ENCODE data around the gene LFNG. TPM values are rescaled to one million over a fixed set of nuclear protein-coding genes. Genes with fewer than 3 reads are reported as not detected.
"Not testable (repeated sequence)": the region's sequence is repeated elsewhere in the genome, so short reads cannot be mapped to it uniquely, and the experiment has no call there.

LFNG gene
- total RNA-seq, 1 donor from 2014 or later, result 8.7 TPM

DNA sequence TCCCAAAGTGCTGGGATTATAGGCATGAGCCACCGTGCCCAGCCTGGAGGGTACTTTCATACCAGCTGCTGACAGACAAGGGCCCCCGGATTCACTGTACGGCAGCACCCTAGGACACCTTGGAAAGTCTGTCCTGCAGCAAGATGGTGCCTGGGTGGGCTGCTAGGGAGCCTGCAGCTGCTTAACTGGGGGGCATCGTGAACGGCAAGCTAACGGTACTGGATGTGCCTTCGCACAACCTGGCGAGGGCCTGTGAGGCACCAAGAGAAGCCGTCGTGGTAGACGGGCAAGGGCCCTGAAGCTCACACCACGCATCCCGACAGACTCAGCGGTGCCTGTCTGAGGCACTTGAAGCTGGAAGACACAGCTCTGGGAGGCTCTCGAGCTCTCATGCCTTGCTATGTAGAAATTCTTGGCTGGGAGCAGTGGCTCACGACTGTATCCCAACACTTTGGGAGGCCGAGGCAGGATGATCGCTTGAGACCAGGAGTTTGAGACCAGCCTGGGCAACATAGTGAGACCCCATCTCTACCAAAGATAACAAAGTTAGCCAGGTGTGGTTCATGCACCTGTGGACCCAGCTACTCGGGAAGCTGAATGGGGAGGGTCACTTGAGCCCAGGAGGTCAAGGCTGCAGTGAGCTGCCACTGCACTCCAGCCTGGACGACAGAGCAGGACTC is 26.3 kb downstream of the LFNG start:
- no peak for DNase-seq

DNA sequence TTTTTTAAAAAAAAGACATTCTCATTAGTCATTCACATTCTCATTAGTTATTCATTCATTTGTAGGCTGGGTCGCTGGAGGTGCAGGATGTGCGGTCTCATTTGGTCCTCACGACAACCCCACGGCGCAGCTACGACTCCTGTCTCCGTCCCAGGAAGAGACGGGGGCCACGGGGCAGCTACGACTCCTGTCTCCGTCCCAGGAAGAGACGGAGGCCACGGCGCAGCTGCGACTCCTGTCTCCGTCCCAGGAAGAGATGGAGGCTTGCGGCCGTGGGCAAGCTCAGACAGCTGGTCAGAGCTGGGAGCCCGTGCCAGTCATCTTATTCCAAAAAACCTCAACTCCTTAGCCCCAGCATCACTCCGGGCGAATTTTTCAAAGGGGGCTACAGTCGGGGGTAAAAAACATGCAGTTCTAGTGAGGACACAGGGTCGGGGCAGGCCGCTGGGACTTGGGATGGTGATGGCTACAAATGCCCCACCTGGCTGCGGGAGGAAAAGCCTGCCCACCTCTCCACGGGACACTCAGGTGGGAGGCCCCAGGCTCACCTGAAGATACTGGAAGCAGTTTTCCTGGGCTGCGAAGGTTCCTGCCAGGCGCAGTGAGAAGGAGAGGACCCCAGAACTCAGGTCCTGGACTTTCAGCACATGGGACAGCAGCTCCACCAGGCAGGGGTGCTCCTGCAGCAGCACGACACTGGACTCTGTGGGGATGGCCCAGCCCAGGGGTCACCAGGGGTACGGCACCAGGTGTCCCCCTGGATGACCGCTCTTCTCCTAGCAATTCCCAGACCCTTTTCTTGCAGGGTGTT is 27.4 kb downstream of the LFNG start:
- DNase-seq, result no peak

DNA sequence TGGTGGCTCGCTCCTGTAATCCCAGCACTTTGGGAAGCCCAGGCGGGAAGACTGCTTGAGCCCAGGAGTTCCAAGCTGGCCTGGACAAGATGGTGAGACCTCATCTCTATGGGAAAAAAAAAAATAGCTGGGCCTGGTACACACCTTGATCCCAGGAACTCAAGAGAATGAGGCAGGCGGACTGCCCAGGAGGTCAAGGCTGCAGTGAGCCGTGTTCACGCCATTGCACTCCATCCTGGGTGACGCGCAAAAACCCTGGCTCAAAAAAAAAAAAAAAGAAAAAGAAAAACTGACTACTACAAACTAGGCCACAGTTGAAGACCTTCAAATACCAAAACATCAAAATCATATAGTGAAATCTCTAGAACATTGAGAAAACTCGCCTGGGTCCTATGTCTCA is 31.8 kb downstream of the LFNG start:
- no peak for DNase-seq

- no peak for DNase-seq
Measured at GRCh38 chr7:2553108-2553507, 33.5 kb downstream of the LFNG start.

GRCh38 chr7:2553831-2554581 is 34.4 kb downstream of the LFNG start:
- no peak for DNase-seq

- DNase-seq, result no peak
Measured at GRCh38 chr7:2554661-2555111, 35.1 kb downstream of the LFNG start.

DNA sequence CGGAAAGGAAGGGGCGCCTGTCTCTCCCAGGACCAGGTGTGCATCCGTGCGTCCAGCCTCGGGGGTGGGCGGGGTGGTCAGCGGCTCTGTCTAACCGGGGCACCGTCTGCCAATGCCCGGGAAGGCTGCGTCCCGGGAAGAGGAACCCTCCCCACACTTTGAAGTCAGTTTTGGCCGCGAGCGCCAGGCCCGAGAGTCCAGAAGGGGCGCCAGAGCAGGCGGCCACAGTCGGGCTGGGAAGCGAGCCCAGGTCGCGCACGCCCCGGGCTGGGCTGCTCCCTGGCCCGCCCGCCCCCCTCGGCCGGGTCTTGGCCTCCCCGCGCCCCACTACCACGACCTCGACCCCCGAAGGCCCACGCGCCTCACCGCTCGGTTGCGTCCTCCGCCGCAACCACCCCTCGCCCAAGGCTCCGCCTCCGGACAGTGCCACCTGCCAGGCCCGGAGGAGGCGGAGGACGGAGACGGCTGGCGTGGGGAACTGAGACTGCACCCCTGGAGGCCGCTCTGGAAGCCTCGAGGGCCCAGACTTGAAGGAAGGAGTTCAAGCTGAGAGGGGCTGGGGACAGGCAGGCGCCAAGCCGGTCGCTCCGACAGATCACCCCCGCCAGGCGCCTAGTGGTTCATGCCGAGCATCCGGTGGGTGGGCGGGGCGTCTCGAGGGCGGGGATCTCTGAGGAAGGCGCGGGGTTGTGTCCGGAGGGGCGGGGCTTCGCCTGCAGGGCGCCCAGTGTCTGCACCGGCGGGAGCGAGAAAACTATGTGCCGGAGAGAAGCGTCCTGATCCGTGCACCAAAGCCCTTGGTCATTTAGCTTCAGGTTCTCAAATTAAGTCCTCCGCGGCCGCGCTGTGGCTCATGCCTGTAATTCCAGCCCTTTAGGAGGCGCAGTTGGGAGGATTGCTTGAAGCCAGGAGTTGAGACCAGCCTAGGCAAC is 35.8 kb downstream of the LFNG start, which contains the start of gene BRAT1:
Gene BRAT1 (minus strand): TSS at position 404 of the 932 bp plus-strand sequence. CDS start 1,093 bp downstream, outside the sequence.
- DNase-seq, result peak; percentile 96

- DNase-seq, result peak; percentile 84
Measured at GRCh38 chr7:2558629-2559282, 39.2 kb downstream of the LFNG start, which contains the start of gene IQCE. Gene IQCE (plus strand): TSS chr7:2558979. CDS start chr7:2559182, 203 bp downstream.

- no peak for DNase-seq
Measured at GRCh38 chr7:2559283-2559950, 39.8 kb downstream of the LFNG start.

DNA sequence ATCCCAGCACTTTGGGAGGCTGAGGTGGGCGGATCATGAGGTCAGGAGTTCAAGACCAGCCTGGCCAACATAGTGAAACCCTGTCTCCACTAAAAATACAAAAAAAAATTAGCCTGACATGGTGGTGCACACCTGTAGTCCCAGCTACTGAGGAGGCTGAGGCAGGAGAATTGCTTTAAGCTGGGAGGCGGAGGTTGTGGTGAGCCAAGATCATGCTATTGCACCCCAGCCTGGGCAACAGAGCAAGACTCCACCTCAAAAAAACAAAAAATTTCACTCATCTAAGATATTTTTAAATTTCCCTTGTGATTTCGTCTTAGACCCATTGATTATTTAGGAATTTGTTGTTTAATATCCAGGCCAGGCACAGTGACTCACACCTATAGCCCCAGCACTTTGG is 44.4 kb downstream of the LFNG start:
- DNase-seq, result not testable (repeated sequence)

GRCh38 chr7:2564970-2565540 is 45.5 kb downstream of the LFNG start:
- DNase-seq, result no peak

DNA sequence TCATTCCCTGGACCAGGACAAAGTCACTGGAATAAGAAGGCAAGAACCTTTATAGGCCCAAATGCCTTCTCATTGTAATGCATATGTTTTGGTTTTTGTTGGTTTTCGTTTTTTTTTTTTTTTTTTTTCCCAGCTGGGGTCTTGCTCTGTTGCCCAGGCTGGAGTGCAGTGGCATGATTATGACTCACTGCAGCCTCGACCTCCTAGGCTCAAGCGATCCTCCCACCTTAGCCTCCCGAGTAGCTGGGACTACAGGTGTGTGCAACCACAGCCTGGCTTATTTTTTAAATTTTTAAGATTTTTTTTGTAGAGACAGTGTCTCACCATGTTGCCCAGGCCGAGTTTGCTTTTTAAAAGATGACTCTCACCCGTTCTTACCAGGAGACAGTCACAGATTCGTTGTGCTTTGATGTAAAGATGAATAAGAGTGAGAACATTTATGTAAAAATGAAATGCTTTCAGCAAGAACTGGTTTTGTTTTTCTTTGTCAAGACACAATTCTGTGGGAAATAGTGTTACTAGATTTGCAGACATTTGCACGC is 46.8 kb downstream of the LFNG start:
- no peak for DNase-seq

GRCh38 chr7:2566890-2567678 is 47.5 kb downstream of the LFNG start:
- peak; percentile 36 for DNase-seq

DNA sequence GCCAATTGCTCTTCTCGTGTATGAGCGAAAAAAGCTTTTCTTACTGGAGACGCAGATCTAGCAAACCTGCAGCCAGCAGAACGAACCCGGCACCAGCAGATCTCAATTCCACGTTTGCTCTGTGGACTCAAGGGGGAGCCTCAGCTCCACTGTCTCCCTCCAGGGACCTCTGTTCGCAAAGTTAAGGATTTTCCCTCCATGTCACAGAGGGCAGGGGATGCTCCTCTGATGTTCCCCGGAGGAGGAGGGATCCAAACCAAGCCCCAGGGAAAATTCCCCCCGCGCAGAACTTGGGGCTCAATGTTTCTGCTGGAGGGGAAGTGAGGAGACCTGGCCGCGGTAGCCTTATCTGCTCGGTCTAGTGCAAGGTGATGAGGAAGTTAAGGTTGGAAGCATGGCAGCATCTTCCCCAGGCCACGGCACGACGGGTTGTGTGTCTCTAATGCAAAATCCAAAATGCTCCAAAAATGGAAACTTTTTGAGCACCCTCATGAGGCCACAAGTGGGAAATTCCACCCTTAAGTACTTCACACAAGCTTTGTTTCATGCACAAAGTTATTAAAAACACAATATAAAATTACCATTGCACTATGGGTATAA is 48.2 kb downstream of the LFNG start:
- peak; percentile 27 for DNase-seq

DNA sequence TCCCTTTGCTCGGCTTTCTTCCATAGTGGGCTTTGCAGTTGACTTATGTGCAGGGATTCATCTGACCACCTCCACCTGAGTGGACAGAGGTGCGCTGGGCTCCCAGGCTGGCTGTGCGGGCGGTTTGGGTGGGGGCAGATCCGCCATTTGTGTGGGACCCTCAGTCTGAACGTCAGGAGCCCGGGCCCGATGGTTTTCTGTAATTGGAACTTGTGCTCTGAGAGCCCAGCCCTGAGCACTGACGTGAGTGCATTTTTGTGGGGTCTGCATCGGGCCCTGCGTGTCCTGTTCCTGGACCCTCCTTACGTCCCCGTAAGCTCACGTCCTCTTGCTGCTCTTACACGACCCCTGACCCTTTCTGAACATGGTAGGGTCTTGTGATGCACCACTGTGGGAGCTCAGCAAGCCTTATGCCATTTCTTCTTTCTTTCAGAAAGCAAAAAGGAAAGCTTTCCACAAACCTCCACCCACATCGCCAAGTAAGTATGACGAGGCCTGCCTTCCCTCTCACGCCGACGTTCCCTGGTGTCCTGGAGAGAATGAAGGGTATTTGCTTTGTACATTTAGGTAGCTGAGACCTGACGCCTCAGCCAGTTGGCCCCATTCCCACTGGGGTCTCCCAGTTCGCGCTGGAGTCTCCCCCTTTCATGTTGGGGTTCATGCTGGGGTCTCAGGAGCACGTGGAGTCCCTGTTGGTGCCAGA is 49.1 kb downstream of the LFNG start:
- no peak for DNase-seq

DNA sequence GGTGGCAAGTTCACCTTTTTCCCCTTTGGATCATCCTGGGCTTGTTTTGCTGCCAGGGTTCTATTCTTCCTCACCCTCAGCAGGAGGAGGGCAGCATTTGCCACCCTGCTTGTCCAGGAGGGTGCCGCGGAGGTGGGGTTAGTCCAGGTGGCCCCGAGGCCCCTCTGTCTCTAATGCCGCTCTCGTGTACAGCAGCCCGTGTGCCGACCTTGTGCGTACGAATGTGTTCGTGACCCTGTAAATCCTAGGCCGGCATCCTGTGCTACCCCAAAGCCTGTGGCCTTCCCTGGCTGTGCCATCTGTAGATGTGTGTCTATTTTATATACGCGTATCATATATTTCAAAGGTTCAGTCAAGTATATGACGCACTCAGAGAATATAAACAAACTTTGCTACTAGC is 49.8 kb downstream of the LFNG start:
- DNase-seq, result no peak

GRCh38 chr7:2570021-2570420 is 50.4 kb downstream of the LFNG start:
- DNase-seq, result no peak

DNA sequence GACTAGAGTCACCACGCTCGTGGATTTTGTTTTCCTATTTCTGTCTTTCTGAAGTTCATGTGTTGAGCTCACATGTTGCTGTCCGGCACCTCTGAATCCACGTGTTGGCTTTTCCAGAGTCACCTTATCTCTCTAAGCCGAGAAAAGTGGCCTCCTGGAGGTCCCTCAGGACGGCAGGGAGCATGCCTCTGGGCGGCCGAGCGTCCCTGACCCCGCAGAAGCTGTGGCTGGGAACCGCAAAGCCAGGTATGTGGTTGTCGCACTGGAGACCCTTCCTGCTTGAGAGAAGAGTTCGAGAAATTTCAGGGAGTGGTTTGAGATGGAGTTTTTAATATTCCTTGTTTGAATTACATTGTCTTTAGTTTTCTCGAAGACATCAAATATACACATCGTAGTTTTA is 51.8 kb downstream of the LFNG start:
- no peak for DNase-seq
